Type B pancreatic cell (in vitro differentiated cells): Measurements from ENCODE around the gene DCC. TPM values are rescaled to one million over a fixed set of nuclear protein-coding genes. Genes with fewer than 3 reads are reported as not detected.

Source experiments
- DNase-seq: peaks from one replicate; pipeline ENCODE4 v3.0.0; 2021; ENCODE audit warnings: mixed read lengths; ENCODE audit not compliant: unreplicated experiment; ENCODE audit errors: extremely low spot score
- H3K27ac Mint-ChIP-seq: 2 replicates; pipeline ENCODE4 v1.8.0; 2021; ENCODE audit warnings: mild to moderate bottlenecking, mixed read lengths
- H3K27me3 Mint-ChIP-seq: 2 replicates; pipeline ENCODE4 v1.8.0; 2021; ENCODE audit warnings: mixed read lengths
- H3K36me3 Mint-ChIP-seq: 2 replicates; pipeline ENCODE4 v1.8.0; 2021; ENCODE audit warnings: mixed read lengths
- H3K4me1 Mint-ChIP-seq: one replicate; pipeline ENCODE4 v1.8.0; 2021; ENCODE audit warnings: mixed read lengths; ENCODE audit not compliant: unreplicated experiment
- H3K4me3 Mint-ChIP-seq: 2 replicates; pipeline ENCODE4 v1.8.0; 2021; ENCODE audit warnings: mild to moderate bottlenecking, mixed read lengths
- H3K9me3 Mint-ChIP-seq: 2 replicates; pipeline ENCODE4 v1.8.0; 2021; ENCODE audit warnings: mixed read lengths
- total RNA-seq: library from RNA; stranded (reverse); gene quantifications from 2 replicates; pipeline ENCODE4 v1.2.1, GENCODE V29; 2021; ENCODE audit warnings: low replicate concordance
- TF ChIP-seq, protein P1 (sequence below): fragments of 200-600 bp; sonication (generic); conservative IDR thresholded peaks from 2 replicates; pipeline ENCODE4 v1.5.0; 2021; ENCODE audit warnings: antibody characterized with exemption, mild to moderate bottlenecking

The DCC gene
- total RNA-seq, 1 donor from 2014 or later: 11.6 TPM

DNA sequence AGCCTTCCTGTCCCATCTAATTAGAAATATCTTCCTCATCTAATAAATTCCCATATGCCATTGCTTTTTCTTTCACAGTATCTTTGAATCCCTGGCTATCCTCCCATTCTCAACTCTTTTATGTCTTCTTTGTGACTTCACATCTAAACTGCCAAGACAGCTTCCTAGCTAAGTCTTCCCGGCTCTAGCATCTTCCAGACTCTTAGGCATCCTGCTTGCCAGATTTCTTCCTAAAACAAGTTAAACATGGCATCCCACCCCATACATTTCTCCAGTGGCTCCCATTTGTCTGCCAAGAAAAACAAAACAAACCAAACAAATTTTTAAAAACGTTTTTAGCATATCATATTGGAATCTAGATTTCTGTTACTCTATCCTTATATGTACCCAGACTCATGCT lies 1132.5 kb downstream of the DCC start:
- TF ChIP-seq, protein P1, sequence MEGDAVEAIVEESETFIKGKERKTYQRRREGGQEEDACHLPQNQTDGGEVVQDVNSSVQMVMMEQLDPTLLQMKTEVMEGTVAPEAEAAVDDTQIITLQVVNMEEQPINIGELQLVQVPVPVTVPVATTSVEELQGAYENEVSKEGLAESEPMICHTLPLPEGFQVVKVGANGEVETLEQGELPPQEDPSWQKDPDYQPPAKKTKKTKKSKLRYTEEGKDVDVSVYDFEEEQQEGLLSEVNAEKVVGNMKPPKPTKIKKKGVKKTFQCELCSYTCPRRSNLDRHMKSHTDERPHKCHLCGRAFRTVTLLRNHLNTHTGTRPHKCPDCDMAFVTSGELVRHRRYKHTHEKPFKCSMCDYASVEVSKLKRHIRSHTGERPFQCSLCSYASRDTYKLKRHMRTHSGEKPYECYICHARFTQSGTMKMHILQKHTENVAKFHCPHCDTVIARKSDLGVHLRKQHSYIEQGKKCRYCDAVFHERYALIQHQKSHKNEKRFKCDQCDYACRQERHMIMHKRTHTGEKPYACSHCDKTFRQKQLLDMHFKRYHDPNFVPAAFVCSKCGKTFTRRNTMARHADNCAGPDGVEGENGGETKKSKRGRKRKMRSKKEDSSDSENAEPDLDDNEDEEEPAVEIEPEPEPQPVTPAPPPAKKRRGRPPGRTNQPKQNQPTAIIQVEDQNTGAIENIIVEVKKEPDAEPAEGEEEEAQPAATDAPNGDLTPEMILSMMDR: no peak
- no peak for DNase-seq
- H3K27ac Mint-ChIP-seq: no peak overlapping the region
- H3K36me3 Mint-ChIP-seq: no peaks in the 10 kb centered on the region
- H3K4me3 Mint-ChIP-seq: no peak overlapping the region
- no peaks in the 10 kb centered on the region for H3K9me3 Mint-ChIP-seq
- no peaks in the 10 kb centered on the region for H3K27me3 Mint-ChIP-seq
- H3K4me1 Mint-ChIP-seq: no peaks in the 10 kb centered on the region

DNA sequence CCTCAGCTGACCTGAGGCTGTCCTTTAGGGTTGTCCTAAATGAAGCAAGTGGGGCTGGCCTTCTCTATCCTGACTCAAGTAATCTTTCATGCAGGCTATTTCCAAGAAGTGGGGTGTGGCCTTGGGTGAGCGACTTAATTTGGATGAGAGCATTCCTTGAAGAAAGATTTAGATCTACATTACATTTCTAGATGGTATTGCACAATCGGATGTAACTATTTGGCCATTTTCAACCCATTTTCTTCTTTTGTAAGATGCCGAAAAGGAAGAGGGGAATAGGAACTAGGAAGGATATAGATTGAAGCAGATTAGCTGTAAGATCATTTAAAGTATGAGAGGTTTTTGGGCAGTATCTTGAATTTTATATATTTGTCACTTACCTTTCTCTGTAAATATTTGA lies 1138.2 kb downstream of the DCC start:
- DNase-seq: no peak
- no peaks in the 10 kb centered on the region for H3K27me3 Mint-ChIP-seq

DNA sequence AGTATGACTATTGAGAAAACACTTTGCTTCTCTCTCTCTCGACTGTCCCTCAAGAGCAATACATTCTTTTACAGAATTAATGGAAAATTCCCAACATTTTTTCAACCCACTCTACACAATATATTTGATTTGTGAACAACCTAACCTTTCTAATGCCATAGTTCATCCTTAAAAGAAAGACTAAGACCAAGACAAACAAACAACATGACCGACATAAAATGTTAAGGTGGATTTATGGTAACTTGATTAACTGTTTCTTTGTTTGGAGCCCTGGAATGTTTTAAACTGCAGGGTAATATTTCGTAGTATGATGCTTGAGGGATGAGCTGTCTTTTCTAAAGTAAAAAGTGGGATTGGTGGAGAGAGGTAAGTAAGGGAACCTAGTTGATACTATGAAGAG lies 1146.3 kb downstream of the DCC start:
- no peaks in the 10 kb centered on the region for H3K36me3 Mint-ChIP-seq
- H3K9me3 Mint-ChIP-seq: no peaks in the 10 kb centered on the region
- H3K27ac Mint-ChIP-seq: no peak overlapping the region
- H3K27me3 Mint-ChIP-seq: no peaks in the 10 kb centered on the region
- no peaks in the 10 kb centered on the region for H3K4me1 Mint-ChIP-seq
- TF ChIP-seq, protein P1: no peak
- no peak for DNase-seq
- no peak overlapping the region for H3K4me3 Mint-ChIP-seq

More for the DNA sequence above, 1138.2 kb downstream of the DCC start:
- Mint-ChIP-seq H3K9me3 (no peaks in the 10 kb centered on the region), H3K27ac (no peak overlapping the region), H3K4me3 (no peak overlapping the region), H3K36me3 (no peaks in the 10 kb centered on the region), H3K4me1 (no peaks in the 10 kb centered on the region)
- TF ChIP-seq, protein P1: no peak

DNA sequence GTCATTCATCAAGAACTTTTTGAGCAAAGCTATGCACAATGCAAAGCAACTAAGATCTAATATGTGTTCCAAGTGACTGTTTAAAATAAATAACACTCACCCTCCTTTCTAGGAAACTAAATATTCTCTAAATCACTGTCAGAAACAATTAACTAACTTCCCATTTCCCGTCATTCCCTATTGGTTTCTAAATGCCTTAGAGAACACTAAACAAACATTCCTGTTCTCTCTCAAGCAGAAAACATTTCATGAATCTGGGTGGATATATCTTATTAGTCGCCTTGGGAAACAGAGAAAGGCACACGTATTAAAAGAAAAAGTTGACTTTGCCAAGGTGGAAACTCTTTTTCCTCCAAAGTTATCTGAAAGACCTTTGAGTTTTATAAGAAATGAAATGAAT lies 1149.3 kb downstream of the DCC start:
- Mint-ChIP-seq H3K27me3 (no peaks in the 10 kb centered on the region), H3K36me3 (no peaks in the 10 kb centered on the region), H3K27ac (no peak overlapping the region), H3K4me1 (no peaks in the 10 kb centered on the region), H3K4me3 (no peak overlapping the region), H3K9me3 (no peaks in the 10 kb centered on the region)
- TF ChIP-seq, protein P1: no peak
- DNase-seq: no peak

DNA sequence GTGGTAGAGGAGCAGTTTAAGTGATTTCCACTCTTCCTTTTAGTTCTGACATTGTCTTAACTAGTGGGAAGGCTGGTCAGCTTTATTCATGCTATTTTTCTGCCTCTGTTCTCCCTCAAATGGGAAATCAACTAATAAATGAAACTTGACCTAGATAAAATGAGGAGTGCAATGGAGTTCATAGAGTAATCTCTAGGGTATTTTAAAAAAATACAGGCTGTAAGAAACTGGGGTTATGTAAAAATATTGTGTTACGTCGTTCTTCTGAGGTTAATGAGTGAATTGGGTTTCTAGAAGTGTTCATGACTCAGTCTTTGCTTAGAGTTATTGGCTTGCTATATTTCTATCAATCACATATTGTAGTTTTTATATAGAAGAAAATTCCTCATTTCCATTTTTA lies 1150.0 kb downstream of the DCC start:
- no peak overlapping the region for H3K4me3 Mint-ChIP-seq
- no peaks in the 10 kb centered on the region for H3K9me3 Mint-ChIP-seq
- H3K4me1 Mint-ChIP-seq: no peaks in the 10 kb centered on the region
- no peaks in the 10 kb centered on the region for H3K36me3 Mint-ChIP-seq
- H3K27me3 Mint-ChIP-seq: no peaks in the 10 kb centered on the region
- TF ChIP-seq, protein P1: no peak
- no peak overlapping the region for H3K27ac Mint-ChIP-seq
- no peak for DNase-seq

DNA sequence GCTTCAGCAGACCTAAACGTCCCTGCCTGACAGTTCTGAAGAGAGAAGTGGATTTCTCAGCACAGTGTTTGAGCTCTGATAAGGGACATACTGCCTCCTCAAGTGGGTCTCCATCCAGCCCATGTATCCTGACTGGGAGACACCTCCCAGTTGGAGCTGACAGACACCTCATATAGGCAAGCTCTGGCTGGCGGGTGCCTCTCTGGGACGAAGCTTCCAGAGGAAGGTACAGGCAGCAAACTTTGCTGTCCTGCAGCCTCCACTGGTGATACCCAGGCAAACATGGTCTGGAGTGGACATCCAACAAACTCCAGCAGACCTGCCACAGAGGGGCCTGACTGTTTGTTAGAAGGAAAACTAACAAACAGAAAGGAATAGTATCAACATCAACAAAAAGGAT lies 1156.0 kb downstream of the DCC start:
- Mint-ChIP-seq H3K4me3 (no peak overlapping the region), H3K36me3 (no peaks in the 10 kb centered on the region), H3K4me1 (no peaks in the 10 kb centered on the region), H3K27me3 (no peaks in the 10 kb centered on the region), H3K9me3 (no peaks in the 10 kb centered on the region), H3K27ac (no peak overlapping the region)
- no peak for DNase-seq
- TF ChIP-seq, protein P1: no peak
